Neuronal stem cell (in vitro differentiated cells): ENCODE data around the gene ARHGAP1.

ENCODE experiments used
- DNase-seq: peaks from one replicate; pipeline ENCODE4 v3.0.0-alpha.2; 2013; ENCODE audit warnings: low spot score
- H2AFZ ChIP-seq: one replicate; pipeline ENCODE4 v1.6.1; 2013; ENCODE audit warnings: mild to moderate bottlenecking, low read length, inconsistent platforms
- H2AK5ac ChIP-seq: 2 replicates; pipeline ENCODE4 v1.6.1; 2013; ENCODE audit warnings: low read depth, mild to moderate bottlenecking, inconsistent platforms, low read length, moderate library complexity, mixed read lengths
- H2BK120ac ChIP-seq: 2 replicates; pipeline ENCODE4 v1.6.1; 2013; ENCODE audit warnings: low read depth, mild to moderate bottlenecking, inconsistent platforms, low read length, moderate library complexity, mixed read lengths
- H2BK12ac ChIP-seq: one replicate; pipeline ENCODE4 v1.6.1; 2013; ENCODE audit warnings: low read length, inconsistent platforms
- H2BK15ac ChIP-seq: 2 replicates; pipeline ENCODE4 v1.6.1; 2013; ENCODE audit warnings: mild to moderate bottlenecking, low read length, inconsistent platforms, mixed read lengths
- H2BK5ac ChIP-seq: one replicate; pipeline ENCODE4 v1.6.1; 2013; ENCODE audit warnings: inconsistent platforms, mild to moderate bottlenecking, low read length, moderate library complexity
- H3K14ac ChIP-seq: one replicate; pipeline ENCODE4 v1.6.1; 2013; ENCODE audit warnings: low read length, inconsistent platforms
- H3K18ac ChIP-seq: 2 replicates; pipeline ENCODE4 v1.6.1; 2013; ENCODE audit warnings: low read length, inconsistent platforms
- H3K23ac ChIP-seq: 2 replicates; pipeline ENCODE4 v1.6.1; 2013; ENCODE audit warnings: low read depth, mild to moderate bottlenecking, mixed read lengths, low read length, inconsistent platforms; ENCODE audit not compliant: poor library complexity
- H3K27ac ChIP-seq: replicated peaks from 3 replicates; pipeline ENCODE4 v1.5.1; 2013; ENCODE audit warnings: low read length, inconsistent platforms
- H3K27me3 ChIP-seq, 3 experiments: 2 replicates each; pipeline ENCODE4 v1.6.1; 2013; ENCODE audit warnings: low read length in 3 of 3, mild to moderate bottlenecking in 2 of 3, inconsistent platforms in 1 of 3, low read depth in 1 of 3, mixed read lengths in 1 of 3, moderate library complexity in 1 of 3; ENCODE audit not compliant: control insufficient read depth in 3 of 3, insufficient read depth in 3 of 3
- H3K36me3 ChIP-seq, 2 donors: replicated peaks in 1 of 2; 2 replicates each; pipeline ENCODE4 v1.6.1; 2013; ENCODE audit warnings: low read length in 2 of 2; ENCODE audit not compliant: control insufficient read depth in 2 of 2, insufficient read depth in 2 of 2
- H3K4ac ChIP-seq: 2 replicates; pipeline ENCODE4 v1.6.1; 2013; ENCODE audit warnings: inconsistent platforms, mild to moderate bottlenecking, low read length, moderate library complexity
- H3K4me1 ChIP-seq, 2 donors: 1 replicate in 1 of 2; 2 replicates in 1 of 2; pipeline ENCODE4 v1.6.1; 2013; ENCODE audit warnings: low read length in 2 of 2, low read depth in 1 of 2; ENCODE audit not compliant: control insufficient read depth in 2 of 2, insufficient read depth in 1 of 2
- H3K4me2 ChIP-seq: one replicate; pipeline ENCODE4 v1.6.1; 2013; ENCODE audit warnings: mild to moderate bottlenecking, low read length, inconsistent platforms; ENCODE audit not compliant: insufficient read depth, poor library complexity, severe bottlenecking
- H3K4me3 ChIP-seq, 2 donors: 2 replicates each; pipeline ENCODE4 v1.5.1; 2013; ENCODE audit warnings: low read length in 2 of 2, mild to moderate bottlenecking in 2 of 2, inconsistent platforms in 1 of 2, moderate library complexity in 1 of 2
- H3K79me1 ChIP-seq: one replicate; pipeline ENCODE4 v1.6.1; 2013; ENCODE audit warnings: low read depth, mild to moderate bottlenecking, inconsistent platforms, low read length, moderate library complexity
- H3K9ac ChIP-seq: one replicate; pipeline ENCODE4 v1.6.1; 2013; ENCODE audit warnings: mild to moderate bottlenecking, low read depth, low read length, inconsistent platforms; ENCODE audit not compliant: poor library complexity
- H3K9me3 ChIP-seq, 2 donors: replicated peaks in 1 of 2; 2 replicates each; pipeline versions ENCODE3 to v1.6.1; 2013; ENCODE audit warnings: low read length in 2 of 2, mild to moderate bottlenecking in 2 of 2, inconsistent platforms in 1 of 2, low read depth in 1 of 2, mixed read lengths in 1 of 2, moderate library complexity in 1 of 2; ENCODE audit not compliant: control insufficient read depth in 2 of 2, insufficient read depth in 1 of 2
- H4K8ac ChIP-seq: one replicate; pipeline ENCODE4 v1.6.1; 2013; ENCODE audit warnings: low read depth, mild to moderate bottlenecking, inconsistent platforms, low read length, moderate library complexity
- H4K91ac ChIP-seq: one replicate; pipeline ENCODE4 v1.6.1; 2013; ENCODE audit warnings: low read length, low read depth, mild to moderate bottlenecking, inconsistent platforms; ENCODE audit not compliant: poor library complexity
- WGBS, 2 donors: extraction: QIAGEN DNeasy Blood & Tissue Kit; methylation state at CpG; one replicate each; pipeline ENCODE4 v1.1.7; 2013; ENCODE audit warnings: missing lambda C conversion rate in 2 of 2, mixed read lengths in 1 of 2; ENCODE audit not compliant: insufficient read length in 2 of 2, insufficient replicate concordance in 1 of 2; ENCODE audit errors: extremely low coverage in 2 of 2; 5-methylcytosine and 5-hydroxymethylcytosine counted together

Gene ARHGAP1

GRCh38 chr11:46632502-46632901 is 67.9 kb downstream of the ARHGAP1 start:
- H2BK12ac ChIP-seq, result no peak overlapping the region
- no peak overlapping the region for H3K4me2 ChIP-seq
- no peak overlapping the region for H2BK15ac ChIP-seq
- H3K4me1 ChIP-seq, result no peaks in the 10 kb centered on the region
- H3K27ac ChIP-seq, result no peak overlapping the region
- H2AFZ ChIP-seq, result no peak overlapping the region
- H3K36me3 ChIP-seq, result peaks cover 0 to 62% of the 10 kb centered on the region in 2 donors
- no peak overlapping the region for H4K8ac ChIP-seq
- H3K9ac ChIP-seq, result no peak overlapping the region
- H3K4me3 ChIP-seq, result no peak overlapping the region
- no peak overlapping the region for H3K4ac ChIP-seq
- no peak overlapping the region for H3K14ac ChIP-seq
- H2BK120ac ChIP-seq, result no peak overlapping the region
- H2BK5ac ChIP-seq, result no peak overlapping the region
- no peak overlapping the region for H3K18ac ChIP-seq
- H3K79me1 ChIP-seq, result no peaks in the 10 kb centered on the region
- DNase-seq, result no peak
- H2AK5ac ChIP-seq, result no peak overlapping the region
- H3K9me3 ChIP-seq, result no peaks in the 10 kb centered on the region
- H3K23ac ChIP-seq, result no peak overlapping the region
- no peak overlapping the region for H4K91ac ChIP-seq
- no peaks in the 10 kb centered on the region for H3K27me3 ChIP-seq
- WGBS, 2 donors, result no CpG with 5 or more reads among the region's 1 CpG

DNA sequence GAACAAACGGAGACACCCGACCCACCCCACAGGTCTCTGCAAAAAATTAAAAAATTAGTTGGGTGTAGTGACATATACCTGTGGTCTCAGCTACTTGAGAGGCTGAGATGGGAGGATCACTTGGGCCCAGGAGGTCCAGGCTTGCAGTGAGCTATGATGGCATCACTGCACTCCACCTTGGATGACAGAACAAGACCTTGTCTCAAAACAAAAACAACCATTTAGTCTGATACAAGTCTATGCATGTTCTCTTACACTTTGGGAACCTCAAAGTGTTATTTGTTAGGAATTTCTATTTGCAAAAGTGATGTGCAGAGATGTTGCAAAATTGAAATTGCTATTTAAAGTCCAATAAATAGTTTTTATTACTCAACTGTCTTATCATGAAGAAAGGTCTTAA is 68.7 kb downstream of the ARHGAP1 start:
- Histone ChIP-seq H3K4ac (no peak overlapping the region), H3K18ac (no peak overlapping the region), H2AK5ac (no peak overlapping the region), H3K36me3 (peaks cover 0 to 59% of the 10 kb centered on the region in 2 donors), H3K27ac (no peak overlapping the region), H2BK5ac (no peak overlapping the region), H2BK12ac (no peak overlapping the region), H4K91ac (no peak overlapping the region), H3K79me1 (no peaks in the 10 kb centered on the region), H3K27me3 (no peaks in the 10 kb centered on the region), H3K4me3 (no peak overlapping the region), H3K14ac (no peak overlapping the region), H3K23ac (no peak overlapping the region), H2AFZ (no peak overlapping the region), H2BK120ac (no peak overlapping the region), H3K9me3 (no peaks in the 10 kb centered on the region), H3K4me1 (no peaks in the 10 kb centered on the region), H4K8ac (no peak overlapping the region), H3K9ac (no peak overlapping the region), H3K4me2 (no peak overlapping the region), H2BK15ac (no peak overlapping the region)
- DNase-seq, result no peak
- no CpG with 5 or more reads among the region's 2 CpGs for WGBS, 2 donors

DNA sequence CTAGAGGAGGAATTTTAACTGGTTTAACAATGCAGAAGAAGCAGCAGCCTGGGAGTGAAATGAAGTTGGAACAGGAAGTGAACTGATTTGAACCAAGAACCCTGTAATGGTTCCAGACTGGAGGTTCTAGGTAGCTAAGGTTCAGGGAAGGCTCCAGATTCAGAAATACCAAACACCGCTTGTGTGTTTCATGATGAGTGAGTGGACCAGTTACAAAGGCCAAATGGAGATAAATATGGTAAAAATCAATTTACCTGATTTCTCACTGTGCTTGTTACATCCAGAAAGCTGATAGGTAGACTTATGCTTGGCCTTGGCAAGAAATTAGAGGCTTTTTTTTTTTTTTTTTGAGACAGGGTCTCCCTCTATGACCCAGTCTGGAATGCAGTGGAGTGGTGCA is 70.2 kb downstream of the ARHGAP1 start:
- Histone ChIP-seq H2AK5ac (no peak overlapping the region), H3K27ac (no peak overlapping the region), H2BK15ac (no peak overlapping the region), H3K4me2 (no peak overlapping the region), H3K9me3 (no peaks in the 10 kb centered on the region), H3K36me3 (peaks cover 4 to 59% of the 10 kb centered on the region in 2 donors), H2BK5ac (no peak overlapping the region), H3K27me3 (no peaks in the 10 kb centered on the region), H3K23ac (no peak overlapping the region), H3K18ac (no peak overlapping the region), H4K91ac (no peak overlapping the region), H2BK12ac (no peak overlapping the region), H3K4me1 (no peaks in the 10 kb centered on the region), H2AFZ (no peak overlapping the region), H3K14ac (no peak overlapping the region), H3K4ac (no peak overlapping the region), H3K9ac (no peak overlapping the region), H3K4me3 (no peak overlapping the region), H2BK120ac (no peak overlapping the region), H3K79me1 (peaks cover 4% of the 10 kb centered on the region), H4K8ac (no peak overlapping the region)
- WGBS, 2 donors, result no CpG with 5 or more reads among the region's 1 CpG
- DNase-seq, result no peak

DNA sequence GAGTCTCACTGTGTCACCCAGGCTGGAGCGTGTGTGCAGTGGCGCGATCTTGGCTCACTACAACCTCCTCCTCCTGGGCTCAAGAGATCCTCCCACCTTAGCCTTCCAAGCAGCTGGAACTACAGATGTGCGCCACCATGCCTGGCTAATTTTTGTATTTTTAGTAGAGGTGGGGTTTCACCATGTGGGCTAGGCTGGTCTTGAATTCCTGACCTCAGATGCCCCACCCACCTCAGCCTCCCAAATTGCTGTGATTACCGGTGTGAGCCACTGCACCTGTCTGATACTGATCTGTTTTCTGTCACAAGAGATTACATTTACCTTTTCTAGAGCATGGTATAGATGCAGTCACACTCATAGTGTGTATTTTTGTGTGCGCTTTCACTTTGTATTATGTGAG is 71.5 kb downstream of the ARHGAP1 start:
- no peak overlapping the region for H3K23ac ChIP-seq
- H3K9ac ChIP-seq, result no peak overlapping the region
- no peak overlapping the region for H3K14ac ChIP-seq
- no CpG with 5 or more reads among the region's 6 CpGs for WGBS, 2 donors
- no peak overlapping the region for H2AFZ ChIP-seq
- no peak overlapping the region for H4K91ac ChIP-seq
- H2BK15ac ChIP-seq, result no peak overlapping the region
- H3K27ac ChIP-seq, result no peak overlapping the region
- H3K27me3 ChIP-seq, result no peaks in the 10 kb centered on the region
- no peak overlapping the region for H2BK5ac ChIP-seq
- no peak overlapping the region for H2BK120ac ChIP-seq
- H2BK12ac ChIP-seq, result no peak overlapping the region
- no peak overlapping the region for H4K8ac ChIP-seq
- no peaks in the 10 kb centered on the region for H3K4me1 ChIP-seq
- no peak overlapping the region for H3K4me3 ChIP-seq
- H3K79me1 ChIP-seq, result peaks cover 7% of the 10 kb centered on the region
- peaks cover 4 to 71% of the 10 kb centered on the region in 2 donors for H3K36me3 ChIP-seq
- no peak overlapping the region for H2AK5ac ChIP-seq
- H3K18ac ChIP-seq, result no peak overlapping the region
- no peak overlapping the region for H3K4me2 ChIP-seq
- DNase-seq, result no peak
- no peak overlapping the region for H3K4ac ChIP-seq
- no peaks in the 10 kb centered on the region for H3K9me3 ChIP-seq
